ENCODE results near the gene PLEKHH2.

DNA sequence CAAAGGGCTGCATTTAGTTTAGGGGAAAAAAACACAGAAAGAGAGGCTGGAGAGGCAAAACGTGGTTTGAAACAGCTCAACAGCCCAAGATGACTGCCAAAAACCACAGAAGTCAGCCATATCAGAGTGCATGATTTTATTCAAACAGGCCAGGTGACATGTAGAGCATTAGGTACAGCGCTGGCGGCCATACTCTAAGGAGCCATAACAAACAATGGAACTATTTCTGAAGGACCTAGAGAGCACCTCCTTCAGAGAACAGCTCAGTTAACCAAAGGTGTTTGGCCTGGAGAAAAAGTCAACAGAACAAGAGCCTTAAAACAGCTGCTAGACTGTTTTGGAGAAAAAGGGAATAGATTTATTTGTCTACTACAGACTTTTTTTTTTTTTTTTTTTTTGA lies 43.8 kb upstream of the PLEKHH2 start:
- TF ChIP-seq, protein P1, sequence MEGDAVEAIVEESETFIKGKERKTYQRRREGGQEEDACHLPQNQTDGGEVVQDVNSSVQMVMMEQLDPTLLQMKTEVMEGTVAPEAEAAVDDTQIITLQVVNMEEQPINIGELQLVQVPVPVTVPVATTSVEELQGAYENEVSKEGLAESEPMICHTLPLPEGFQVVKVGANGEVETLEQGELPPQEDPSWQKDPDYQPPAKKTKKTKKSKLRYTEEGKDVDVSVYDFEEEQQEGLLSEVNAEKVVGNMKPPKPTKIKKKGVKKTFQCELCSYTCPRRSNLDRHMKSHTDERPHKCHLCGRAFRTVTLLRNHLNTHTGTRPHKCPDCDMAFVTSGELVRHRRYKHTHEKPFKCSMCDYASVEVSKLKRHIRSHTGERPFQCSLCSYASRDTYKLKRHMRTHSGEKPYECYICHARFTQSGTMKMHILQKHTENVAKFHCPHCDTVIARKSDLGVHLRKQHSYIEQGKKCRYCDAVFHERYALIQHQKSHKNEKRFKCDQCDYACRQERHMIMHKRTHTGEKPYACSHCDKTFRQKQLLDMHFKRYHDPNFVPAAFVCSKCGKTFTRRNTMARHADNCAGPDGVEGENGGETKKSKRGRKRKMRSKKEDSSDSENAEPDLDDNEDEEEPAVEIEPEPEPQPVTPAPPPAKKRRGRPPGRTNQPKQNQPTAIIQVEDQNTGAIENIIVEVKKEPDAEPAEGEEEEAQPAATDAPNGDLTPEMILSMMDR (conservative IDR thresholded peaks at IDR 0.05): no peak
- no peak for TF ChIP-seq ZFX (IDR thresholded peaks at IDR 0.05)

All from C4-2B (cell line).